Neutrophil (primary cell): ENCODE measurements around the gene ITPR1.

Source experiments
- H3K27ac ChIP-seq: fragments of 200-600 bp; sonication (generic); 2 replicates; pipeline ENCODE4 v1.5.1; 2016; ENCODE audit warnings: mild to moderate bottlenecking, moderate library complexity
- H3K27me3 ChIP-seq: fragments of 200-600 bp; sonication (generic); 2 replicates; pipeline ENCODE4 v1.6.0; 2016; ENCODE audit warnings: mild to moderate bottlenecking
- H3K36me3 ChIP-seq: fragments of 200-600 bp; sonication (generic); 2 replicates; pipeline ENCODE4 v1.5.1; 2017
- H3K4me1 ChIP-seq, 2 experiments: fragments of 200-600 bp in 1 of 2; sonication (generic) in 1 of 2; 1 replicate in 1 of 2; 2 replicates in 1 of 2; pipeline versions ENCODE4 v1.5.1 to v1.6.1; 2013 to 2016; ENCODE audit warnings: low read depth in 1 of 2, low read length in 1 of 2, mild to moderate bottlenecking in 1 of 2, moderate library complexity in 1 of 2; ENCODE audit not compliant: control insufficient read depth in 1 of 2, insufficient read depth in 1 of 2
- H3K4me3 ChIP-seq, 2 experiments: fragments of 200-600 bp in 1 of 2; sonication (generic) in 1 of 2; 1 replicate in 1 of 2; 2 replicates in 1 of 2; pipeline ENCODE4 v1.5.1; 2013 to 2016; ENCODE audit warnings: low read depth in 1 of 2, low read length in 1 of 2, mild to moderate bottlenecking in 1 of 2, moderate library complexity in 1 of 2
- H3K9me3 ChIP-seq: fragments of 200-600 bp; sonication (generic); 2 replicates; pipeline ENCODE4 v1.5.1; 2016
- TF ChIP-seq, protein P1 (sequence below): fragments of 200-600 bp; sonication (generic); IDR thresholded peaks from 2 replicates; pipeline ENCODE4 v1.5.1; 2016; ENCODE audit warnings: antibody characterized with exemption

Gene ITPR1

DNA sequence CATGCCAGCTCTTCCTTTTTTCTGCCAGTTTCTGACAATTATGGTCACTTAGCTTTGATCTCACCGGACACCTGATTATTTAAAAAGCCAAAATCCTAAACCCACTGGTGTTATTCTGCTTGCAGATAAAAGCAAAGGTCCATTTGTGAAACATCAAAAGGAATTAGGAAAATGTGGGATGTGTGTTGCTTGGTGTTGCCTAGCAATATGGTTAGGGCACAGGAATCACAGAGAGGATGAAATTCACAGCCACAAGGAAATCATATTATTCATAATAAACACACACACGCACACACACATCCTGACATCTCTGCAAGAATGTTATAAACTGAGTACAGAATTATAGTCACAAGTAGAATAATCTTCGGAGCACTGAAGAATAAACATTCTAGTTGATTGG lies 396.7 kb downstream of the ITPR1 start:
- Histone ChIP-seq H3K4me3 (no peak overlapping the region), H3K27ac (no peak overlapping the region), H3K4me1 (peaks cover 0 to 9% of the 10 kb centered on the region in 2 experiments), H3K27me3 (no peaks in the 10 kb centered on the region), H3K9me3 (no peaks in the 10 kb centered on the region), H3K36me3 (no peaks in the 10 kb centered on the region)
- TF ChIP-seq, protein P1, sequence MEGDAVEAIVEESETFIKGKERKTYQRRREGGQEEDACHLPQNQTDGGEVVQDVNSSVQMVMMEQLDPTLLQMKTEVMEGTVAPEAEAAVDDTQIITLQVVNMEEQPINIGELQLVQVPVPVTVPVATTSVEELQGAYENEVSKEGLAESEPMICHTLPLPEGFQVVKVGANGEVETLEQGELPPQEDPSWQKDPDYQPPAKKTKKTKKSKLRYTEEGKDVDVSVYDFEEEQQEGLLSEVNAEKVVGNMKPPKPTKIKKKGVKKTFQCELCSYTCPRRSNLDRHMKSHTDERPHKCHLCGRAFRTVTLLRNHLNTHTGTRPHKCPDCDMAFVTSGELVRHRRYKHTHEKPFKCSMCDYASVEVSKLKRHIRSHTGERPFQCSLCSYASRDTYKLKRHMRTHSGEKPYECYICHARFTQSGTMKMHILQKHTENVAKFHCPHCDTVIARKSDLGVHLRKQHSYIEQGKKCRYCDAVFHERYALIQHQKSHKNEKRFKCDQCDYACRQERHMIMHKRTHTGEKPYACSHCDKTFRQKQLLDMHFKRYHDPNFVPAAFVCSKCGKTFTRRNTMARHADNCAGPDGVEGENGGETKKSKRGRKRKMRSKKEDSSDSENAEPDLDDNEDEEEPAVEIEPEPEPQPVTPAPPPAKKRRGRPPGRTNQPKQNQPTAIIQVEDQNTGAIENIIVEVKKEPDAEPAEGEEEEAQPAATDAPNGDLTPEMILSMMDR = no peak

DNA sequence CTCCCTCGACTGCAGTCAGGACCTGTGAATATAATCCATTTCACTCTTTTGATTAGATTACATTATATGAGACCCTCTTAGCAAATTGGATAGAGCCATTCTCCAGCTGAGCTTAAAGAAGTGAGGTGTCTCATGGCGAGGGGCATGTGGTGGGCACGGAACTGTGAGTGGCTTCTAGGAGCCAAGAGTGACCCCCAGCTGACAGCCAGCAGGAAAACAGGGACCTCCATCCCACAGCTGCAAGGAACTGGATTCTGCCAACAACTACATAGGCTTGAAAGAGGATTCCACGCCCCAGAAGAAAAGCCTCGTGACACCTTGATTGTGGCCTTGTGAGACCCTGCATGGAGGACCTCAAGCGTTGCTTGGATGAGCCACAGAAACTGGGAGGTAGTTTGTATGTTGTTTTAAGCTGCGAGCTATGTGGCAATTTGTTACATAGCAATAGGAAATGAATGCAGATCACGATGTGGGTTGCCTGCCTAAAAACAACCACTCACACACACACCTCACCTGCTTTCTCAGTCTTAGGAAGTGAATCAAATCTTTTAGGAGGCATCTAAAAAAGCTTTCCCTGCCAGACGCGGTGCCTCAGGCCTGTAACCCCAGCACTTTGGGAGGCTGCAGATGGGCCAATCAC lies 401.9 kb downstream of the ITPR1 start:
- Histone ChIP-seq H3K27me3 (no peaks in the 10 kb centered on the region), H3K36me3 (no peaks in the 10 kb centered on the region), H3K4me3 (no peak overlapping the region), H3K9me3 (no peaks in the 10 kb centered on the region), H3K27ac (no peak overlapping the region), H3K4me1 (peaks cover 0 to 4% of the 10 kb centered on the region in 2 experiments)
- TF ChIP-seq, protein P1 = no peak

DNA sequence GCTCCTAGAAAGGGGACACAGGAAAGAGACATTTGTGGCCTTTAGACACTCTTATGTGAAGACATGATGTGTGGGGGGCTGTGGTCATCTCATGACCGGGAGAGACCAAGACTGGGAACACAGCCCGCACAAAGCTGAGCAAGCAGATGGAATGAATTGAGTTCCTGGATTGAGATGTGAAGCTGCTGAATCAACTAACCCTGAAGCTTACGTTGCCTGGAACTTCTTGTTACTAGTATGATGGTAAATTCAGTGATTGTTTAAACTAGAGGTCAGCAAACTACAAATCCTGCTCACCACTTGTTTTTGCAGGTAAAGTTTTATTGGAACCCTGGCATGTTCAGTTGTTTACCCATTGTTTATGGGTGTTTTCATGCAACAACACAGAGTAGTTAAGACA lies 402.7 kb downstream of the ITPR1 start:
- Histone ChIP-seq H3K27ac (no peak overlapping the region), H3K4me3 (no peak overlapping the region), H3K36me3 (no peaks in the 10 kb centered on the region), H3K9me3 (no peaks in the 10 kb centered on the region), H3K27me3 (no peaks in the 10 kb centered on the region), H3K4me1 (peaks cover 0 to 4% of the 10 kb centered on the region in 2 experiments)
- TF ChIP-seq, protein P1 = no peak
